LNCaP clone FGC (cell line): ENCODE measurements around the gene YWHAG.

Experiments
- DNase-seq: peaks from one replicate; pipeline ENCODE4 v3.0.0-alpha.2; 2011; ENCODE audit warnings: low read depth
- H3K4me3 ChIP-seq: 2 replicates; pipeline ENCODE4 v1.5.1; 2011; ENCODE audit warnings: mild to moderate bottlenecking, low read depth, low read length, control low read depth
- CTCF ChIP-seq: IDR thresholded peaks from 2 replicates; pipeline ENCODE4 v1.5.1; 2012; ENCODE audit warnings: mild to moderate bottlenecking; ENCODE audit not compliant: control insufficient read depth, insufficient read depth; ENCODE audit errors: extremely low read depth

The YWHAG gene

GRCh38 chr7:76356115-76356514 lies 2.7 kb downstream of the YWHAG start:
- H3K4me3 ChIP-seq = no peak overlapping the region; the same call in 1 of the 2 replicates
- TF ChIP-seq CTCF = no peak
- DNase-seq = no peak

GRCh38 chr7:76354981-76355730 lies 3.6 kb downstream of the YWHAG start:
- no peak for TF ChIP-seq CTCF
- no peak overlapping the region for H3K4me3 ChIP-seq
- no peak for DNase-seq

- H3K4me3 ChIP-seq = no peak overlapping the region
- DNase-seq = no peak
- TF ChIP-seq CTCF = no peak
These were observed 4.3 kb downstream of the YWHAG start for GRCh38 chr7:76354516-76354915.

GRCh38 chr7:76353744-76354143 lies 5.0 kb downstream of the YWHAG start:
- no peak for TF ChIP-seq CTCF
- H3K4me3 ChIP-seq = no peak overlapping the region
- DNase-seq = no peak

GRCh38 chr7:76352193-76352592 lies 6.6 kb downstream of the YWHAG start:
- DNase-seq = no peak
- H3K4me3 ChIP-seq = no peak overlapping the region
- no peak for TF ChIP-seq CTCF

- no peak for DNase-seq
- no peak overlapping the region for H3K4me3 ChIP-seq
- TF ChIP-seq CTCF = no peak
These were observed 7.4 kb downstream of the YWHAG start for GRCh38 chr7:76351372-76351771.

- peak; percentile 51 for DNase-seq
- no peak for TF ChIP-seq CTCF
- H3K4me3 ChIP-seq = no peak overlapping the region
These were observed 9.4 kb downstream of the YWHAG start for GRCh38 chr7:76349313-76349885.
